Thoracic aorta (tissue), 2 donors: Measurements from ENCODE around the gene TMEM91. TPM values are rescaled to one million over a fixed set of nuclear protein-coding genes. Genes with fewer than 3 reads are reported as not detected.

Experiments used
- ATAC-seq: fragments of 150-250 bp; one replicate; pipeline ENCODE4 v1.8.0; 2017; ENCODE audit warnings: low read depth; ENCODE audit not compliant: insufficient number of reproducible peaks, low FRiP score
- DNase-seq: peaks from one replicate; pipeline ENCODE4 v3.0.0-alpha.2; 2020; ENCODE audit warnings: low spot score
- H3K27ac ChIP-seq, 2 donors: fragments of 200-600 bp; sonication (generic); 1 replicate in 1 of 2; 2 replicates in 1 of 2; pipeline ENCODE4 v1.5.1; 2016; ENCODE audit warnings: mild to moderate bottlenecking in 2 of 2, moderate library complexity in 2 of 2
- H3K27me3 ChIP-seq: fragments of 200-600 bp; sonication (generic); replicated peaks from 2 replicates; pipeline ENCODE4 v1.6.0; 2016; ENCODE audit warnings: mild to moderate bottlenecking; ENCODE audit not compliant: insufficient read depth
- H3K36me3 ChIP-seq: fragments of 200-600 bp; sonication (generic); one replicate; pipeline ENCODE4 v1.5.1; 2016
- H3K4me1 ChIP-seq, 2 donors: fragments of 200-600 bp; sonication (generic); 1 replicate in 1 of 2; 2 replicates in 1 of 2; pipeline versions ENCODE4 v1.5.1 to v1.6.0; 2016; ENCODE audit warnings: low read depth in 2 of 2, mild to moderate bottlenecking in 1 of 2; ENCODE audit not compliant: control insufficient read depth in 1 of 2
- H3K4me3 ChIP-seq: fragments of 200-600 bp; sonication (generic); 2 replicates; pipeline ENCODE4 v1.5.1; 2016; ENCODE audit warnings: mild to moderate bottlenecking
- H3K9me3 ChIP-seq: fragments of 200-600 bp; sonication (generic); 2 replicates; pipeline ENCODE4 v1.5.1; 2016
- total RNA-seq, 2 donors: library from RNA; depleted of rRNA; stranded (reverse); fragments of >200 nt; gene quantifications; one replicate each; pipeline versions ENCODE4 v1.1.0 to v1.2.3, GENCODE V29; 2016
- TF ChIP-seq, protein P1 (sequence below): fragments of 200-600 bp; sonication (generic); IDR thresholded peaks from one replicate; pipeline ENCODE4 v1.5.1; 2019; ENCODE audit warnings: antibody characterized with exemption

TMEM91 gene
- total RNA-seq, 2 donors from 2014 or later: 20.0 to 44.0 TPM

GRCh38 chr19:41426952-41427646 lies 50.8 kb downstream of the TMEM91 start, which contains the start of gene B3GNT8:
Gene B3GNT8 (minus strand): TSS chr19:41427374. CDS start chr19:41426778, 596 bp downstream.
- Histone ChIP-seq H3K36me3 (peaks cover 18% of the 10 kb centered on the region), H3K4me1 (peaks cover 13 to 30% of the 10 kb centered on the region in 2 donors), H3K27ac (peak within 1 kb of the TSS; percentile 66 to 77), H3K9me3 (no peaks in the 10 kb centered on the region), H3K4me3 (peak within 1 kb of the TSS; percentile 90), H3K27me3 (no peaks in the 10 kb centered on the region)
- ATAC-seq (peak; percentile 29), DNase-seq (peak; percentile 39)
- TF ChIP-seq, protein P1, sequence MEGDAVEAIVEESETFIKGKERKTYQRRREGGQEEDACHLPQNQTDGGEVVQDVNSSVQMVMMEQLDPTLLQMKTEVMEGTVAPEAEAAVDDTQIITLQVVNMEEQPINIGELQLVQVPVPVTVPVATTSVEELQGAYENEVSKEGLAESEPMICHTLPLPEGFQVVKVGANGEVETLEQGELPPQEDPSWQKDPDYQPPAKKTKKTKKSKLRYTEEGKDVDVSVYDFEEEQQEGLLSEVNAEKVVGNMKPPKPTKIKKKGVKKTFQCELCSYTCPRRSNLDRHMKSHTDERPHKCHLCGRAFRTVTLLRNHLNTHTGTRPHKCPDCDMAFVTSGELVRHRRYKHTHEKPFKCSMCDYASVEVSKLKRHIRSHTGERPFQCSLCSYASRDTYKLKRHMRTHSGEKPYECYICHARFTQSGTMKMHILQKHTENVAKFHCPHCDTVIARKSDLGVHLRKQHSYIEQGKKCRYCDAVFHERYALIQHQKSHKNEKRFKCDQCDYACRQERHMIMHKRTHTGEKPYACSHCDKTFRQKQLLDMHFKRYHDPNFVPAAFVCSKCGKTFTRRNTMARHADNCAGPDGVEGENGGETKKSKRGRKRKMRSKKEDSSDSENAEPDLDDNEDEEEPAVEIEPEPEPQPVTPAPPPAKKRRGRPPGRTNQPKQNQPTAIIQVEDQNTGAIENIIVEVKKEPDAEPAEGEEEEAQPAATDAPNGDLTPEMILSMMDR: no peak

DNA sequence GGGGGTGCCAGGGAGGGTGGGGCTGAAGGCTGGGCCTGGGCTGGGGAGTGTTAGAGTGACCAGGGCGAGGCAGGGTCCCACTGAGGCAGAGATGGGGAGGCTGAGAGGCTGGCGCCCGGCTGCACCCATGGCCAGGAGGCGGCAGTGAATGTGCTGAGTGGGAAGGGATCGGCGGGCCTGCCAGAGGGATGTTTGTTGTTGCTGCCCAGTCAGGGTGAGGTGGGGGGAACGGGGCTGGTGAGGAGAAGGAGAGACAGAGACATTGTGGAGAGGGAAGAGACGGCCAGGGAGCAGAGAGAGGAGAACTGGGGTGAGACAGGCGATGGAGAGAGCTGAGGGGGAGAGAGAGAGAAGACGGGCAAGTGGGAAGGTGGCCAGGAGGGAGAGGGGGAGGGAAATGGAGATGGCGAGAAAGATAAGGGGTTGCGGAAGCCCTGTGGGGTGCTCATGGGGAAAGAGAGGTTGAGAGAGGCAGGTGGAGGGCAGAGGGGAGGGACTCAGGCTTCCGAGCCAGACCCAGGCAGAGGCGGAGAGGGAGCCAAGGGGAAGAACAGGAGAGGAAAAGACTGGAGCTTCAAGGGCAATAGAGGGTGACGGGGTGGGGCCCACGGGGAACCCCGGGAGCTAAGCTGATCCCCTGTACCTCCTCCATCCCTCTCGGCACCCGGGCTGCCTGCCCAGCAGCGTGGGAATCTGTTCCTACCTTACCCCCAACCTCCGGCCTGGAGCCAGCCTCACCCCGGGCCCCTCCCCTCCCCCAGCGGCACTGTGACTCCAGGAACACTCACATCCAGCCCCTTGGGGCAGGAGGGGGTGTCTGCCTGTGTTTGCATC lies 51.5 kb downstream of the TMEM91 start:
- TF ChIP-seq, protein P1: no peak
- H3K36me3 ChIP-seq: peaks cover 12% of the 10 kb centered on the region
- DNase-seq: no peak

DNA sequence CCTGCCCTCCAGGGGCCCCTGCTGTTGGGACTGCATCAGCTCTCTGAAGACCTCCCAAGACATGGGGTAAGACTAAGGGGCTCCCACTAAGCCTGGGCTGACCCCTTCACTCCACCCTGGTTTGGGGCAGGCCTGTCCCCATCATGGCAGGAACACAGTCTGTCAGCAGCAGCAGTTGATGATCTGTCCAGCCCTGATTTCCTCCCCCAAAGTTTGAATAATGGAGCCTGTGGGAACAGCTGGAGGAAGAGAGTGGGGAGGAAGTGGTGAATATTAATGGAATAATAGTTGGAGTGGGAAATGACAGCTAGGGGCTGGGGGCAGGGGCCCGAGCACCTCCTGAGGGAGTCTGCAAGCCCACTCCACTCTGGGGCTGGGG lies 52.1 kb downstream of the TMEM91 start:
- DNase-seq (no peak), ATAC-seq (no peak)
- H3K4me3 ChIP-seq: peak overlapping the region; percentile 90
- H3K36me3 ChIP-seq: peaks cover 12% of the 10 kb centered on the region
- H3K9me3 ChIP-seq: no peaks in the 10 kb centered on the region
- H3K27me3 ChIP-seq: no peaks in the 10 kb centered on the region
- TF ChIP-seq, protein P1: no peak
- H3K4me1 ChIP-seq: peaks cover 13 to 30% of the 10 kb centered on the region in 2 donors
- peak overlapping the region in 1 of 2 donors; percentile 66 for H3K27ac ChIP-seq

More for the DNA sequence above, 51.5 kb downstream of the TMEM91 start:
- no peaks in the 10 kb centered on the region for H3K9me3 ChIP-seq
- peaks cover 13 to 30% of the 10 kb centered on the region in 2 donors for H3K4me1 ChIP-seq
- H3K4me3 ChIP-seq: peak overlapping the region; percentile 90
- ATAC-seq: peak; percentile 17
- no peaks in the 10 kb centered on the region for H3K27me3 ChIP-seq
- H3K27ac ChIP-seq: peak overlapping the region; percentile 66 to 72

- no peaks in the 10 kb centered on the region for H3K9me3 ChIP-seq
- peaks cover 13 to 25% of the 10 kb centered on the region in 2 donors for H3K4me1 ChIP-seq
- no peak overlapping the region for H3K27ac ChIP-seq
- H3K27me3 ChIP-seq: no peaks in the 10 kb centered on the region
- no peak for DNase-seq
- TF ChIP-seq, protein P1: no peak
- H3K4me3 ChIP-seq: no peak overlapping the region
- H3K36me3 ChIP-seq: peaks cover 7% of the 10 kb centered on the region
- ATAC-seq: no peak
Observed at GRCh38 chr19:41430922-41431321, 54.6 kb downstream of the TMEM91 start.
